GM19025 (cell line): Measurements from ENCODE around the gene APOC4.
"Not testable (repeated sequence)": the region's sequence is repeated elsewhere in the genome, so short reads cannot be mapped to it uniquely, and the experiment has no call there.

Experiments
- ATAC-seq: cut with Tn5 transposase; IDR thresholded peaks from one replicate; pipeline ENCODE4 v1.9.1; 2021; ENCODE audit warnings: mild to moderate bottlenecking, low read depth, moderate library complexity; ENCODE audit not compliant: unreplicated experiment

Gene APOC4

GRCh38 chr19:44914433-44915206 lies 27.4 kb upstream of the APOC4 start, which contains the start of gene APOC1:
Gene APOC1, plus strand, starts transcription at chr19:44914608. Its CDS starts 284 bp downstream, at chr19:44914892.
- ATAC-seq: peak; percentile 80

- ATAC-seq: no peak
Measured at GRCh38 chr19:44924243-44924725, 17.8 kb upstream of the APOC4 start.

- no peak for ATAC-seq
Measured at GRCh38 chr19:44925114-44925891, 16.7 kb upstream of the APOC4 start.

GRCh38 chr19:44926245-44927077 lies 15.6 kb upstream of the APOC4 start:
- ATAC-seq: not testable (repeated sequence)

GRCh38 chr19:44927746-44928145 lies 14.3 kb upstream of the APOC4 start:
- ATAC-seq: no peak

- no peak for ATAC-seq
Measured at GRCh38 chr19:44930088-44930487, 11.9 kb upstream of the APOC4 start.

- no peak for ATAC-seq
Measured at GRCh38 chr19:44931541-44931940, 10.5 kb upstream of the APOC4 start.

GRCh38 chr19:44939668-44940067 lies 2.4 kb upstream of the APOC4 start:
- no peak for ATAC-seq

GRCh38 chr19:44943801-44944249 lies 1.8 kb downstream of the APOC4 start:
- ATAC-seq: no peak

GRCh38 chr19:44947041-44947581 lies 5.1 kb downstream of the APOC4 start:
- ATAC-seq: no peak

GRCh38 chr19:44948237-44948636 lies 6.2 kb downstream of the APOC4 start:
- no peak for ATAC-seq

- no peak for ATAC-seq
Measured at GRCh38 chr19:44948763-44949374, 6.8 kb downstream of the APOC4 start.

GRCh38 chr19:44949550-44949949 lies 7.5 kb downstream of the APOC4 start:
- no peak for ATAC-seq

- no peak for ATAC-seq
Measured at GRCh38 chr19:44951179-44952159, 9.4 kb downstream of the APOC4 start.

GRCh38 chr19:44954278-44954648 lies 12.2 kb downstream of the APOC4 start:
- no peak for ATAC-seq

GRCh38 chr19:44954649-44955504 lies 12.8 kb downstream of the APOC4 start, which contains the start of gene CLPTM1:
Gene CLPTM1, plus strand, starts transcription at chr19:44955380. Its CDS starts 16 bp downstream, at chr19:44955396.
- peak; percentile 75 for ATAC-seq

- ATAC-seq: peak; percentile 11
Measured at GRCh38 chr19:44955505-44956439, 13.7 kb downstream of the APOC4 start.
